Brain microvascular endothelial cell (primary cell): Measurements from ENCODE around the gene TECTA.
"Not testable (repeated sequence)": the region's sequence is repeated elsewhere in the genome, so short reads cannot be mapped to it uniquely, and the experiment has no call there.

Source experiments
- DNase-seq: peaks from one replicate; pipeline ENCODE4 v3.0.0-alpha.2; 2020
- H3K27ac ChIP-seq: fragments of 250-450 bp; sonication (Bioruptor Pico); 2 replicates; pipeline ENCODE4 v1.5.1; 2020; ENCODE audit warnings: mild to moderate bottlenecking, moderate library complexity
- H3K27me3 ChIP-seq: fragments of 250-450 bp; sonication (Bioruptor Pico); replicated peaks from 2 replicates; pipeline ENCODE4 v1.5.1; 2020; ENCODE audit warnings: mild to moderate bottlenecking
- H3K36me3 ChIP-seq: fragments of 250-450 bp; sonication (Bioruptor Pico); replicated peaks from 2 replicates; pipeline ENCODE4 v1.5.1; 2020; ENCODE audit warnings: mild to moderate bottlenecking
- H3K4me3 ChIP-seq: 2 replicates; pipeline ENCODE4 v1.5.1; 2011; ENCODE audit warnings: low read depth, mild to moderate bottlenecking, control low read depth, low read length, moderate library complexity
- in situ Hi-C: cut with HindIII; loops from 2 replicates; pipeline ENCODE4 v1.10.0; 2017; ENCODE audit warnings: low sequenced_read_pairs, low pct_ligation_motif_present
- TF ChIP-seq, protein P1 (sequence below): IDR thresholded peaks from 2 replicates; pipeline ENCODE4 v1.5.1; 2011; ENCODE audit warnings: low read depth, mild to moderate bottlenecking, moderate library complexity, low read length, control low read depth, inconsistent platforms; ENCODE audit errors: missing control alignments

TECTA gene

DNA sequence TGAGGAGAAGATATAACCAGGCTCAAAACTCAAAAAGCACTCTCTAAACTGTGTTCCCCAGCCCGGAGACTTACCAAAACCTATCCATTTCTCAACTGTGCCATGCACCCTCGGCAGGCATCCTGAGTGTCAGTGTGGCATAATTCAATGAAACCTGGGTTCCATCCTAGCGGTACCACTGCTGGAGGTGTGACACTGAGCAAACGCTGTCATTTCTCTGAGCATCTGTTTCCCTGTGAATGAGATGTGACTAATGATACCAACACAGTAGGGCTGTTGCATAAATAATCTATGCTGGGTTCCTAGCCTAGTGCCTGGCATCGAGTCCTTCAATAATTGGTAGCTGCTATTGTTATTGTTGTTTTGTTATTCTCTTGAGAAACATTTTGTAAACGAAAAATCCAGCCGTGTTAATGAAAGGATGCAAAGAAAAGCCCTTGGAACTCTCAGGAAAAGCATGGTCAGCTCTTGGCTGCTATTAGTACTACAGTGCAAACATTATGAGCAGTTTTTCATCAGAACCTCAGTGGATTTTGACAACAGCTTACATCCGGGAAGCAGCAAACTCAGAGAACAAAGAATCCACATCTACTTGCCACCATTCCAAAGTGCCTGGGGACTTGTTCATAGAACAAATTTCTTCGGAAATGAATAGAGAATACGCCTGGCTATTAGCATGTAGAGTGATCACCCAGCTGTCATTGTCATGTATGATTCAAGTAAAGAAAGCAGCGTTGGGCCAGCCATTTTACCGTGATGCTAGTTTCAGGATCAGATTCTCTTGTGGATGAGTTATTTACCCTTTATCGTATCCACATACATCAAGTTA is 53.7 kb downstream of the TECTA start:
- TF ChIP-seq, protein P1, sequence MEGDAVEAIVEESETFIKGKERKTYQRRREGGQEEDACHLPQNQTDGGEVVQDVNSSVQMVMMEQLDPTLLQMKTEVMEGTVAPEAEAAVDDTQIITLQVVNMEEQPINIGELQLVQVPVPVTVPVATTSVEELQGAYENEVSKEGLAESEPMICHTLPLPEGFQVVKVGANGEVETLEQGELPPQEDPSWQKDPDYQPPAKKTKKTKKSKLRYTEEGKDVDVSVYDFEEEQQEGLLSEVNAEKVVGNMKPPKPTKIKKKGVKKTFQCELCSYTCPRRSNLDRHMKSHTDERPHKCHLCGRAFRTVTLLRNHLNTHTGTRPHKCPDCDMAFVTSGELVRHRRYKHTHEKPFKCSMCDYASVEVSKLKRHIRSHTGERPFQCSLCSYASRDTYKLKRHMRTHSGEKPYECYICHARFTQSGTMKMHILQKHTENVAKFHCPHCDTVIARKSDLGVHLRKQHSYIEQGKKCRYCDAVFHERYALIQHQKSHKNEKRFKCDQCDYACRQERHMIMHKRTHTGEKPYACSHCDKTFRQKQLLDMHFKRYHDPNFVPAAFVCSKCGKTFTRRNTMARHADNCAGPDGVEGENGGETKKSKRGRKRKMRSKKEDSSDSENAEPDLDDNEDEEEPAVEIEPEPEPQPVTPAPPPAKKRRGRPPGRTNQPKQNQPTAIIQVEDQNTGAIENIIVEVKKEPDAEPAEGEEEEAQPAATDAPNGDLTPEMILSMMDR, result no peak
- in situ Hi-C loops, result no loop called here

DNA sequence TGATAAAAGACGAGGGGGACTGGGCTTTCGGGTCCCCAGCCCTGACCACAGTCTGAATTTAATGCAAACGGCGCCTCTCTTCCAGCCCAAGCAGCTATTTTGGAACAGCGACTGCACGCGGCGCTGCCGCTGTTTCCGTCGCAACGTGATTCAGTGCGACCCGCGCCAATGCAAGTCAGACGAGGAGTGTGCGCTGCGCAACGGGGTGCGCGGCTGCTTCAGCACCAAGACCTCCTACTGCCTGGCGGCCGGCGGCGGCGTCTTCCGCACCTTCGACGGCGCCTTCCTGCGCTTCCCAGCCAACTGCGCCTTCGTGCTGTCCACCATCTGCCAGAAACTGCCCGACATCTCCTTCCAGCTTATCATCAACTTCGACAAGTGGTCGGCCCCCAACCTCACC is 56.7 kb downstream of the TECTA start:
- TF ChIP-seq, protein P1, result no peak
- H3K27ac ChIP-seq, result no peak overlapping the region
- DNase-seq, result no peak
- no peaks in the 10 kb centered on the region for H3K36me3 ChIP-seq
- no peaks in the 10 kb centered on the region for H3K27me3 ChIP-seq
- in situ Hi-C loops, result no loop called here
- H3K4me3 ChIP-seq, result no peak overlapping the region

More for the DNA sequence above, 53.7 kb downstream of the TECTA start:
- no peak overlapping the region for H3K4me3 ChIP-seq
- H3K36me3 ChIP-seq, result no peaks in the 10 kb centered on the region
- H3K27me3 ChIP-seq, result no peaks in the 10 kb centered on the region
- no peak overlapping the region for H3K27ac ChIP-seq
- DNase-seq, result no peak

DNA sequence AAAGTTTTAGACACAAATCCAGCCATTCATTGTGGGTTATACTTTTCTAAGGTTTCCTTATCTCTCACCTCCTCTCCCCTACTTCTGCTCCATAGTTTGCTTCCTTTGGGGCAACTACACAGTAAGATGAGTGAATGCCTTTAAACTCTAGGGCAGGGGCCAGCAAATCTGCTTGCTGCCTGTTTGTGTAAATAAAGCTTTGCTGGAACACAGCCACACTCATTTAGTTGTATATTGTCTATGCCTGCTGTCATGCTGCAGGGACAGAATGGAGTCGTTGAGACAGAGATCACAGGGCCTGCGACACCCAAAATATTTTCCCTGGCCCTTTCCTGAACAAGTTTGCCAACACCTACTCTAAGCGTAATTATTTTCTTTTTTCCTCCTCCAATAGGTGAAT is 58.7 kb downstream of the TECTA start:
- no peak for DNase-seq
- no peaks in the 10 kb centered on the region for H3K27me3 ChIP-seq
- H3K27ac ChIP-seq, result no peak overlapping the region
- TF ChIP-seq, protein P1, result no peak
- H3K4me3 ChIP-seq, result no peak overlapping the region
- in situ Hi-C loops, result no loop called here
- no peaks in the 10 kb centered on the region for H3K36me3 ChIP-seq

DNA sequence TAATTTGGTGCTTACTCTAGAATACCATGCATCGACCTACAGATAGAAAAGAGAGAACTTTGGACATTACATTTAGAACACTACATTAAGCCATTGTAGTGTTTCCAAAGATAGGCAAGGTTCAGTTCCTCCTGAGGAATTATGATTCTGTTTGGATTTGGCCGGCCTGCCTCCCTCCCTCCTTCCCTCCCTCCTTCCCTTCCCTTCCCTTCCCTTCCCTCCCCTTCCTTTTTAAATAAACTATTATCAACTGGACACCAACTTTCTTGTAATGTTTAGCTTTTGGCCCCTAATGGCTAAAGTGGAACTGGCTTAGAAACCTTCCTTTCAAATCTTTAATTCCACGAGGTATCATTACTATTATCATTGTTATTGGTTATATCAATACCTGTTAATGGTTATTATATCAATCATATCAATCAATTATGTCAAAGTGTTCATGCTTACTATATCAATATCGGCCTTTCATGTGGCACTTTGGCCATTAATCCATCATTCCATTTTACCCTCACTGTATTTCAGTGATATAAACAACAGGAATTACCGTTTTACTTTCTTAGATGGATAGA is 60.4 kb downstream of the TECTA start:
- Histone ChIP-seq H3K36me3 (no peaks in the 10 kb centered on the region), H3K27me3 (no peaks in the 10 kb centered on the region), H3K4me3 (no peak overlapping the region), H3K27ac (no peak overlapping the region)
- TF ChIP-seq, protein P1, result no peak
- in situ Hi-C loops, result no loop called here
- DNase-seq, result no peak

DNA sequence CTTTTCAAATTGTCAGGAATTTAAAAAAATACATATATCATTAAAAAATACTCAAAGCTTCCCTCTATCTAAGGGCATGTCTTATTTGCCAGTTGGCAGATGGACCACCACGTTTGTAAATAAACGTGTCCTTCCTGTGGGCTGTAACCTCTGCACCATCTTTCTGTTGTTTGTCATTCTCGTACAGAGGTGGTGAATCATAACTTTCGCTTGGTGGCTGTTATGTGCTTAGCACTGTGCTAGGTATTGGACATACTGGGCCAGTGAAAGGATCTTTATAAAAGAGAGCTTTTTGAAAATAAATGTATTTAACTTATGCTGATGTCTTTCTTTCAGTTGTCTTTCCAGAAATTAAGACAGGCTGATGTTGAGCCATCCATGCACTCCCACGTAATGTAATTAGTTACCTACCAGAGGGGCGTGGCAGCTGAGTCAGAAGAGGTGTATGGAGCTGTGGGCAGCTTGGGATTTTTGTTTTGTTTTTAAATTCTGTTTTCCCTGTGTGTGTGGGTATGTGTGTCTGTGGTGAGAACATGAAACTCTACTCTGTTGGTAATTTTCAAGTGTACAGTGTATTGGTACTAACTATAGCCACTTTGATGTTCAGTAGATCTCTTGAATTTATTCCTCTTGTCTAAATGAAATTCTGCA is 62.7 kb downstream of the TECTA start:
- no peak for DNase-seq
- no peaks in the 10 kb centered on the region for H3K27me3 ChIP-seq
- no peak overlapping the region for H3K4me3 ChIP-seq
- H3K27ac ChIP-seq, result no peak overlapping the region
- no peaks in the 10 kb centered on the region for H3K36me3 ChIP-seq
- in situ Hi-C loops, result no loop called here
- TF ChIP-seq, protein P1, result no peak

DNA sequence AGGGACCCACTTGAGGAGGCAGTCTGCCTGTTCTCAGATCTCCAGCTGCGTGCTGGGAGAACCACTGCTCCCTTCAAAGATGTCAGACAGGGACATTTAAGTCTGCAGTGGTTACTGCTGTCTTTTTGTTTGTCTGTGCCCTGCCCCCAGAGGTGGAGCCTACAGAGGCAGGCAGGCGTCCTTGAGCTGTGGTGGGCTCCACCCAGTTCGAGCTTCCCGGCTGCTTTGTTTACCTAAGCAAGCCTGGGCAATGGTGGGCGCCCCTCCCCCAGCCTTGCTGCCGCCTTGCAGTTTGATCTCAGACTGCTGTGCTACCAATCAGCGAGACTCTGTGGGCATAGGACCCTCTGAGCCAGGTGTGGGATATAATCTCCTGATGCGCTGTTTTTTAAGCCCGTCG is 76.6 kb downstream of the TECTA start:
- H3K36me3 ChIP-seq, H3K27ac ChIP-seq, H3K27me3 ChIP-seq, DNase-seq, H3K4me3 ChIP-seq, in situ Hi-C loops: not testable (repeated sequence)
